Fibroblast of skin of left quadriceps (primary cell): ENCODE data around the gene KCNA10.

ENCODE experiments used
- DNase-seq, 2 experiments: peaks; one replicate each; pipeline ENCODE4 v3.0.0-alpha.2; 2013; ENCODE audit warnings: low read depth in 2 of 2

The KCNA10 gene

DNA sequence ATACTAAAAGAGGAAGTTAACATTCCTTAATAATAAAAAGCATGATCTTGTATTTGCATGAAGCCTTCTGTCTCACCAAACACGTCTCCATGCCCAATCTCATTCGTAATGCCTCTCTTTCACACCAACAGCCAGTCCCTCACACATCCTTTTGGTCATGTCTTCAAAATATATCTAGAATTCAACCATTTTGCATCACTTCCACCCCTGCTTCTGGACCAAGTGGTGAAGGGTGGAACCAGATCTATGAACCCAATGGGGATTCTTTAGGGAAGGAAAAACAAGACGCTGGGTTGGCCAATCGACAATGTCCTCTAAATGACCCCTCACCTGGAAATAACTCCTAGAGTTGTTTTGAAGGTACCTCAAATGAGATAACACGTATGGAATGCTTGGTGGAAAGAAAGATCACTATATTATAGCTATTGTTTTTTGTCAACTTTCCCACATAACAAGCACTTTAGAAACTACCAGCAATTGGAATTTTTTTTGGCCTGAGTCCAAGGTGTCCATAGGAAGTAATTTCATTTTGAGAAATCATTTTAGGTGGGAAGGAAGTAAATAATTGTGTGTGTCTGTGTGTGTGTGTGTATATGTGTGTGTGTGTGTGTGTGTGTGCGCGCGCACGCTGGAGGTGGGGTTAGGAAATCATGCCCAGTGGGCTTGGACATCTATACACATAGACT, at the start of gene KCNA10:
KCNA10 (minus strand) TSS at position 51 of the 686 bp plus-strand sequence. CDS start 388 bp downstream, outside the sequence.
- no peak for DNase-seq

DNA sequence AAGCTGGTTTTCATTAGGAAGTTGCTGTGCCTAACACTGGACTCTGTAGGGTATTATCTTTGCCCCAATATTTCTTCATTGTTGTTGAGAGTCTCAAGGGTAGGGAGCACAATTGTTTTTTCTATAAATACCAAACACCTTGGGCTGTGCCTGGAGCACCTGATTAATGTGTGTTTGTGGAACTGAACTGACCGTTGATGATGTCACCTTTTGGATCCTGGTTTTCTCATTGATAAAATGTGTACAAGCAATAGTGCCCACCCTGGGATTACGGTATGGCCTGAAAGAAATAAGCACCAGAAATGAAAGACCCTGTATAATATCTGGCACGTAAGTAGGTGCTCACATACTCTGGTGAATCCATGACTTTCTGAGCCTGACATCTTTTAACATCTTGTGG, 47.9 kb upstream of the KCNA10 start:
- no peak for DNase-seq

DNA sequence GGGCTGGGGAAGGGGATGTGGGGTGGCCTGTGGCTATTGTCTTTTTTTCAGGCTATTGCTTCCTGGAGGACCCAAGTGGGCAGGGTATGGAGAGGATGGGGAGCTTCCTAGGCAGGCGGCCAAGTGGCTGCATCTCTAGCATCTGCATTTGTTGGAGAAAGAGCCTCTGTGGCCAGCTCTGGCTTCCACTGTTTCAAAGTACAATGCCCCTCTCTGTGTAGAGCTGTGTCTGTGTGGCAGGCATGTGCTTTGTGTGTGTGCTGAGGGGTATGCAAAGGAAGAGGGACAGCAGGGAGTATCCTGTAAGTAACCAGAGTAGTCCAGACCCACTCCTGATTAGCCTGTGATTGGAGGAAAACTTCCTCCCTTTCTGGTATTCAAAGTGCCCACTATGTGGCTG, 46.6 kb upstream of the KCNA10 start:
- no peak for DNase-seq

DNA sequence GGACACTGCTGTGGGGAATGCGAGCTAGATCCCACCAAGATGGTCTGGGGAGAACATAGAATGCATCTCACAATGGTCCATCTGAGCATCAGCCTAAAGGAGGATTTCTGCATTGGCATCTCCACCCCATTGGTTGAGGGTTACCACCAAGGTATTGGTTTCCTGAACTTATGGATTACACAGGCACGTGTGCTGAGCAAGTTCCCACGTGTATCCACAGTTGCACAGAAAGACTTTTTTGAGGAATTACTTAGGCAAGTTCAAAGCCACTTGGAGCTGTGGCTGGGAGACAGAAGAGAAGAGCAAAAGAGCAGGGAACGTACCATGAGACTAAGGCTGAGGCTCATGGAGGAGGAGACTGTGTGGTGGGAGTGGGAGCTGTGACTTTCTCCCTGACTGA, 44.1 kb upstream of the KCNA10 start:
- no peak for DNase-seq

DNA sequence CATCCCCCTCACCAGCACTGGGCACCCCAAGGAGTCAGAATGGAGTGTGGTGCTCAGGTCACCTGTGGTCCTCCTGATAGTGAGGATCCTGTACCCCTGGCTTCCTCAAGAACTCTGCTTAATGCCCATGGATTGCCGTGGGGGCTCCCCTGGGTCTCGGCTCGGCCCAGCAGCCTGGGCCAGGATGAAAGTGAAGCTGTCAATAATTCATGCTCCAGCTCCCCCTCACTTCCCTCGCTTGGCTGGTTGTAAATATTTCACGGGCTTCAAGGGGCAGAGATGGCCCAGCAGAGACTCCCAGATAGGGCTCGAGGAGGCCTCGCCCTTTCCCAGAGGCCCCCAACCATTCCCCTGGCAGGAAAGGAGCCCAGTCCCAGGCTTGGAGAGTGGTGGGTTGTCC, 42.6 kb upstream of the KCNA10 start:
- no peak for DNase-seq

DNA sequence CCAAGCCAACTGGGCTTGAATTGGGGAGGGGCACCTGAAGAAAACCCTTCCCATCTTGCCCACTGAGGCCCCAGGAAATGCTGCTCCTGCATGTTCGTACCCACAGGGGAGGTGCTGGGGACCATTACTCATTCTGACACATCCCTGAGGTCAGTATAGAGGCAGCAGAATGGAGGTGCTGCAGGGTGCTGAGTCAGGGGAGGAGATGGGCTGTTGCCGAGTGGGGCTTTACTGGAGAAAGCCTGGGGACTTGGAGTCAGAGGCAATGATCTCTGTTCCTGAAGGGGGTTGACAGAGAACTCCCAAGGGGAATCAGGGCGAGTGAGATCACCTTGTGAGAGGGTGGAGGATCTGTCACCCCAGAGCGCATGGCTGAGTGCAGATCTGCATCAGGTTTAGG, 40.2 kb upstream of the KCNA10 start:
- DNase-seq, result no peak

DNA sequence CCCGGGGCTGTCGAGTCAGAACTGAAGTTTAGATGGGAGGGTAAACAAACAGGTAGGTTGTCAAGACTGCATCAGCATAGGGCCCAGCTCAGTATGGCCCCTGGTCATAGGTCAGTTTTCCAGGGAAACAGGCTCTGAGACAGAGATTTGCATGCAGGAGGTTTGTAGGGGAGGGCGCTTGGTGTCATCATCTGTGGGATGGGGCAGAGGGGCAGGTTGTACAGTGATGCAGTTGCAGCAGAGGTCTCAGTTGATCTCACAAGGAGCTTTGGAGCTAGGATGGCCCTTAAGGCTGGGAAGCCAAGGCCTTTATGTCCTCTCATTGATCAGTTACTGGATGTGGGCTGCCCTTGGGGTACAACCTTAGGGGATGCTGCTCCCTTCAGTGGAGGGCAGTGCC, 38.5 kb upstream of the KCNA10 start:
- no peak for DNase-seq

DNA sequence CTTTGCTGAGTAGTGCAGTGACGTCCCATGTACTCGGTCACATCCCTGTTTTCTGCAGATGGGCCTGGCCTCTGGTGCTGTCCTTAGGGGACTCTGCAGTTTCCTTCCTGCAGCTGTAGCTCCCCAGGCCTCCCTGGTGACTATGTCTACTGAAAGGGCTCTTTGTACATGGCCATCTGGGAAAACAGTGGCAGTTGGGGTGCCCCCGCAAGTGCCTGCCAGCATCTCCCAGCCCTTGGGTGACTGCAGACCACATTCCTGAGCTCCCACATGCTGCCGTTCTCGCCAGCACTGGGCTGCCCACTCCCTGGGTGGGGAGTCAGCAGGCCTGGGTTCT, 37.5 kb upstream of the KCNA10 start:
- no peak for DNase-seq

DNA sequence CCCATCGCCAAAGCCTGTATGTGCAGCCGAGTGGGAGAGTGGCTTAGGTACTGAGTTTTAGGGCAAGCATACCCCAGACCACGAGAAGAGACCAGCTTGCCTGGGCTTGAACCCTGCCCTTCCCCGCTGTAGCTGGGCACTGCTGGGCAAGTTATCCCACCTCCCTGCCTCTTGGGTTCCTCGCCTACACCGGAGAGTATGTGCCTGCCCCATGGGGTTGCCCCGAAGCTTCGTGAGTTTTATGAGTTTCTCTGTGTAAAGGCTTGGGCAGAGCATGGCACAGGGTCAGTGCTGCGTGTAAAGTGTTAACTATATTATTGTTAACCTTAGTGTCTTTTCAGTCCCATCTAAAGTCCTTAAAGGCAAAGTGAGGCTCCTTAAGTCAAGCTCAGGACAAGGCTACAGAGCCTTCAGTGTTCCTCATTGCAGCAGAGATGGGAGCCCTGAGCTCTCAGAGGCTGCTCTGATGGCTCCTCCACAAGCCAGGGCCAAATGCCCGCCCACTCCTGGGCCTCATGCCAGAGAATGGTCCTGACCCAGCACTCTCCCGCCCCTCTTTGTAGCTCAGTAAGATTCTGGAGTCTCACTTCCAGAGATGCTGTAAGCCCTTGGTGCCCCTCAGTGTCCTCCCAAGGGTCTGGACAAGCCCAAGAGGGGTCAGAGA, 37.0 kb upstream of the KCNA10 start:
- DNase-seq, result no peak

DNA sequence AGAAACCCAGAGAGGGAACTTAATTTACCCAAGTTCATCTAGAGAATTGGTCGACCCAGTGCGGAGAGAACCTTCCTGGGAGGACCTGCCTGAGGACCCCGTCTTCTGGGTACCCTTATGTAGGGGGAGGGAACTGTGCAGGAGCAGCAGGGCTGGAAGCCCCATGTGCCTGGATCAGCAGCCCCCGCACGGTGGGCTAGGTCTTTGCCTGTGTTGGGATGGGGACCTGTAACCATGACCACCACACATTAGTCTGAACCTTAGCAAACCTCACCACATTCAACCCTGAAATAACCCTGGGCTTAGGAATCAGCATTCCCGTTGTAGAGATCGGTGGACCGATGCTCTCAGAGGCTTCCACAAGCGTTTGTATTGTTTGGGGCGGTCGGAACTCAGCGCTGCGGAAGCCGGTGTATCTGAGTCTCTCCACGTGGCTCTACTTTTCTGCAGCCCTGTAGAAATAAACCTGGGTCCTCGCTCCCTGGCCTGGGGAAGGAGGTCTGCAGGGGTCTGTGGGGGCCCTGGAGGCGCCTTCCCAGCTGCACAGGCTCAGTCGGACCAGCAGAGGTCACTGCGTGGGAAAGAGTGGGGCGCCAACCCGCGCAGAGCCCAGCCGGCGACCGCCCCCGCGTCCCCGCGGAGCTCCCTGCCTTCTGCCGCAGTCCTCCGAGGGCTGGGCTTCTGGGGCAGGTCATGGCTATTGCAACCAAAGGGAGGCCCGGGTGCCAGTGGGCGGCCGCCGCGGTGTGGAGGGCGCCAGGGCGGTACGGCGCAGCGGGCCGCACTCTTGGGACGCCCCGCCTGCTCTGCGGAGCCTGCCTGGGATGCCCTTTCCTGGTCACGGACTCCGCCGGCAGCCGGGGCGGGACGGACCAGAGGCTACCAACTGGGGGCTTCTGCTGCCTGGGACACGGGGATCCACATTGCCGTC, 36.2 kb upstream of the KCNA10 start:
- no peak for DNase-seq

DNA sequence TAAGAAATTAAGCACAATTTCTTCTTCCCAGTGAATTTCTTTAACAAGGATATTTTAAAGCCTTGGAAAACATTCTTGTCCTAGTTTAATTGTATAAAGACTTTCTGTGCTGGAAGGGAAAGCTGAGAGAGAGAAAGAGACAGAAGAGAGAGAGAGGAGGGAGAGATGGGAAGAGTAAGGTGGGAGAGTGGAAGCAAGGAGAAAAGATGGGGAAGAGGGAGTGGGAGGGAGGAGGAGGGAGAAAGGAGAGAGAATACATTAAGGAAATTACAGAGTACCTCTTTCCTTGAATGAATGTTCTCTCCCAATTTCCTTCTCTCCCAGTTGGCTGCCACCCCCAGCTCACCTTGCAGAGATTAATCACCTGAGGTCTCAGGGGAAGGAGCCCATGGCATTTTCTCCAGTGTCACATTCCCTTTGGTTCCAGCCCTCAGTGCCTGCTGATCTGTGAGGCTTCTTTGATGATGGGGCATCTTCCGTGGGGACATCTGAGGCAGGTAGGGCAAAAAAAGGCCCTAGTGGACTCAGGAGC, 32.4 kb upstream of the KCNA10 start:
- no peak for DNase-seq

DNA sequence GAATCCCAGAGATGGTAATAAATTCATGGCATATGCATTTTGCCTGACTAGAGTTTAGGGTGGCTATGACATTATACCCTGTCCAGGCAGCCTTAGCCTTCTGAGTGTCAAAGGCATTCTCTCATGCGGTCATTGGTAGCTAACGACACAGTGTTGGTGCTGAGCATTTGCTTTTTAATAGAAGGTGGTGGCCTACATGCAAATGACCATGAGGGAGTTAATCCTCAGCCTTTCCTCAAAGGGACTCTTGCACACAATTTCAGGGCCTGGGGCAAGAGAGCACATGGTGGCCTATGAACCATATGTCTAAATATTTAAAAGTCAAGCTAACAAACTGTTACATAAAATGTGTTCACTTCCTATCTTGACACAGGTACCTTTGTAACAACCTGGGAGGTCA, 30.9 kb upstream of the KCNA10 start:
- DNase-seq, result no peak

DNA sequence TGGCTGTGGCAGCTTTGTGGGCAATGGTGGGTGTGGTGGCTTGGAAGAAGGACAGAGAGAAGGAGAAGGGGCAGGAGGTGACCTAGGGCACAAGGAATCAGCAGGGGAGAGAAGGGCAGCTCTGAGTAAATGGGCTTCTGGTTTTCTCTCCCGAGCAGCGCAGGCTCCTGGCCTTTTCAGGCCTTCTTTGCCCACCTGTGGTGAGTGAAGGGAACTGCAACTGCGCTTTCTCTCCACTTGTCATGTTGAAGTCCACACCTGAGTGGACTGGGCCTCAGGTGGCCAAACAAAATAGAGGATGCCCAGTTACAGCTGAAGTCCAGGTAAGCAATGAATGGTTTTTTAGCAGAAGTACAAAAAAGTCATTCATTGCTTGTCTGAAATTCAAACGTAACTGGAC, 29.4 kb upstream of the KCNA10 start:
- DNase-seq, result no peak

DNA sequence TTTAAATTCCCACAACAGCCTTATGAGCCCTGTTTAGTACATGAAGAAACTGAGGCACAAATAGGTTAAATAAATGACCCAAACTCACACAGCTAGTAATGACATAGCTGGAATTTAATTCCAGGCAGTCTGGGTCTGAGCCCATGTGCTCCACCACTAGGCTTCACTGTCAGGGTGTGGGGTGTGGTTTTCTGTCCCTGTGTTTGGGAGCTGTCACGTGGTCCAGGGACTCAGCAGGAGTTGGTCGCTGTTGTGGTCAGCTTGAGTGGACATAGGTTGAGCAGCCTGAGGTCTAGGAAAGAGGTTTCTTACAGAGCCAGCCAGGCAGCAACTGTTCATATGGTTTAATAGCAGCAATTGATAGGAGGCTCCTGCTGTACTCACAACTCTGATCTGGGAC, 28.0 kb upstream of the KCNA10 start:
- no peak for DNase-seq

DNA sequence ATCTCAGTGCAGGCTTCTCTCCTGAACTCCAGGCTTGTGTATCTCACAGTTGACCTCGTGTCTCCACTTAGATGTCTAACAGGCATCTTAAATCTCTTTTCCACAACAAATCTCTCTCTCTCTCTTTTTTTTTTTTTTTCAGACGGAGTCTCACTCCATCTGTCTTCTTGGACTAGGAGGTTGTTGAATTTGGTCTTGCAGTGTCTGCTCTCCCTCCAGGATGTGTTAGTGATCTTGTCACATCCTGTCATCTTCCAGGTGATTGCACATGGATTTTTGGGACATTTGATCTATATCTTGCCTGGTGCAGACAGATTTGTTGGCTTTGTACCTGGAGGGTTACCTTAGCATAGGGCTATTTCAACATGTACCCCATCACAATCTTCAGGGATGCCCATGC, 26.5 kb upstream of the KCNA10 start:
- DNase-seq, result no peak

DNA sequence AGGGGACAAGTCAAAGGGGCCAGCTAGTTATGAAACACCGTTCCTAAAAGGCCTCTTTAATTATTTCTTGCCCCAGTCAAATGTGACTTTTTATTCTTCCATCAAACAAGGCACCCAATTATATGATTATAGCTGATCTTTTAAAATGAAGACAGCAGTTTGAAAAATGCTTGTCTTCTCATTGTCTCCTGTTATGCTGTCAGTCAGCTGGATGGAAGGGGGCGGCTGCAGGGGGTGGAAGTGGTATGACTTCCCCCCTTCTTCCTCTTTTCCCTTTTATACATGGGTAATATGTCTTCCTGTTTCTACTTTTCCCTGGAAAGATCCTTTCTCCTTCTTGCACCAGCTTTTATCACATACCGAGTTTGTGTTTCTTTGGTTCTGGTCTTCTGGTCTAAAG, 25.8 kb upstream of the KCNA10 start:
- no peak for DNase-seq

DNA sequence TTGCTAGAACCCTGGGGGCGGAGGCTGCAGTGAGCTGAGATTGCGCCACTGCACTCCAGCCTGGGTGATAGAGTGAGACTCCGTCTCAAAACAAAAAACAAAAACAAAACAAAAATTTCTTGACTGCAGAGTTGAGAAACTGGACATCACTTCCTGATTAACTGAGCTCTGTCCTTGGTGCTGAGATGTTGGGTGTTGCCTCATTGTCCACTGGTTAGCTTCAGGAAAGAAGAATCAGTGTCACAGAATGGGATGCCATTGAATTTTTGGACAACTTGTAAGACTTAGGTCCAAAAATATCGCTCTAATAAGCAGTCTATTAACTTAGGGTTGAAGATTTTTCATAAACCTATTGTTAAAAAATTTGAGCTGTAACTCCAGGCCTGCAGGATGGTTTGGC, 23.8 kb upstream of the KCNA10 start:
- peak; percentile 7 to 15 for DNase-seq

DNA sequence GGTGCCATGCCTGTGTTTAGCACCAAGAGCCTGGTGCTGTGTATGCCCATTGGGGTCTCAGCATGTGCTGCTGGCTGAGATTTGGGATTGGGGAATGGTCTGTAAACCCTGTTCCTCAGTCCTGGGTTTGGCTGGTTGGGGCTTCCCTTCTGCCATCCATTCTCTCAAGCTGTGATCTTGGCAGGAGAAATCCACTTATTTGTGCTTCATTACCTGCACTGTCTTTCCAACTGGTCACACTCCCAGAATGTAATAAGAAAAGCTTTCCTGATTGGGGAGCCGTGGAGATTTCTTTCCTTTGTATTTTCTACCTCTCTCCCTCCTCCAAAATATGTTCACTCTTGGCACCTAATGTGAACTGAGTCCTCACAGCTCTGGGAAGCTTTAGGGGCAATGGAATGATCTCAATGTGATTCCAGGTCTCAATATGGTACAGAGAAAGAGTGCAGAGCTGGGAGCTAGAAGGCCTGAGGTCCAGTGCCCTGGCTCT, 23.0 kb upstream of the KCNA10 start:
- DNase-seq, result no peak

DNA sequence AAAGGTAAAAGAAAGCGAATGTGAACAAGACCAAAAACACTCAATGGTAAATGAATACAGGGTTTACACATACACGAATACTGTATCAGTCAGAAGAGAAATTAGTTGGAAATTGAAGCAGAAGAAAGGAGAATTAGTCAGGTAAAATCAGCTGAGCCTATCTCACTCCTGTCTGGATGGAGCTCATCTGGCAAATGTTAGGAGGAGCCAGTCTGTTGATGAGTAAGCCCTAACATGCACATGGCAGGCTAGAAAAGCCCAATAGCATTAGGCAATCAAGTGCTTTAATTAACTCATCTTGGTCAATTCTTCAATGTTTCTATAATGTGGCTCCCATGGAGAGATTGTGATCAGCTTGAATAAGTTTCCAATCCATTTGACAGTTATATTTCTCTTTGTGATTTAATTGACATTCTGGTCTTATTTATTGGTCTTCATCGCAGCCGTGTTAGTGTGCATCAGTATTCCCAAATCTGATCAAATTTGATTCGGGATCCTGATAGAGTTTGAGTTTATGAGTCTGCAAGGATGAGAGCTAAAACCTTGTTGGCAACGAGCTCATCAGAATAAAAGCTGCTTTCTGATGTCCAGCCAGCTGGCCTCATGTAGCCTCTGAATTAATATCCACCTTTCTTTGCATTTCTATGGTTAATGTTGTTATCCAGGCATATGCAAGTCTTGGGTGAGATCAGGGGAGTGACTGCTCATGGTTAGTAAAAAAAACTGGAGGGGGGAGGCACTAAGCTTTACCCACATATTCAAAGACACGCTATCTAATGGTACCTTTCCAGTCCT, 22.1 kb upstream of the KCNA10 start:
- no peak for DNase-seq

DNA sequence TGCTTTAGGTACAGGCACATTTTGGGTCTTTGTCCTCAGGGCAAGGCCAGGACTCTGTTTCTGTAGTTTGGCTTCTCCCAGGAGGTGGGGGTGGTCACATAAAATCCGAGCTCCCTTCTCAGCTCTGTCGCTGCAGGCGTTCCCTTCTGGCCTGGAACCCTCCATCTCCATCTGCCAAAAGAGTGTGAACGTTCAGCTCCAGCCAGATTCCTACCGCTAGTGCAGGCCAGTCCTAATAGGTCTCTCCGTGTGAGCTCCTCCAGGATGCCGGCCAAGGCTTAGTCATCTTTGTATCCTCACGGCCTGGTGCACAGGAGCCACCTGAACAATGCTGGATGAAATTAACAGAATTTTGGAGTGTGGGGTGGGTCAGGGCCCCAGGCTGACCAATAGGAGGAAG, 19.9 kb upstream of the KCNA10 start:
- no peak for DNase-seq

DNA sequence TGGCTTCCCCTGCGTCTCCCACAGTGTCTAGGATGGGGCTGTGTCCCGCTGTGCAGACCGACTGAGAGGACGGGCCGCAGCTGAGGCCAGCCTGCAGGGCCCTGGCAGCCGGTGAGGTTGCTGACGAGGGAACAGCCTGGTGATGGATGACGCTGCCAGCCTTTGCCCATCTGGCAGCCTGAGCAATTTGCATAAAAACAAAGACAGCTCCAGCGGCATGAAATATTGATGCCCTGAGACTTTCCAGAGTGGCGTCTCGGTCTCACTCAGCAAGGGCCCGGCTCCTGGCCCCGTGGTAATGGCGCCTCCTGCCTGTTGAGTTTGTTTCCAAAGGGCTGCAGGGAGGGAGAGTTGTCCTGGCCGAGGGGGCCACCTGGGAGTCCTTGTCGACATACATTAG, 19.1 kb upstream of the KCNA10 start:
- no peak for DNase-seq

DNA sequence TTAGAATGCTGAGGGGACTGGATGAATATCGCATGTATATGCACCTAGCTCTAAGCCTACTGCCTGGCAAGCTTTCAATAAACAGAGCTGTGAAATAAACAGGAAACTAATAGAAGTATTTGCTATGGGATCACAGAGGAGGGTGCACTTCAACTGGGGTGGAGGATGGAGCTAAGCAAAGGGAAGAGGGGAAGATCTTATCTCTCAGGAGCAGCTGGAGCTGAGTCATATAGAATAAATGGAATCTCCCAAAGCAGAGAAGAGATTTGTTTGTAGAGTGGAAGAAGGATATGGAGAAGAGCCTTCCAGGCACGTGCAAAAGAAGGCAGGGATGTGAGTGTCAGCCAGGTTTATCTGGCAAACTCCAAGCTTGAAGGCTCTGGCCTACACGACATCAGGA, 17.0 kb upstream of the KCNA10 start:
- no peak for DNase-seq
